Measurements from ENCODE around the gene CHRNB4. TPM values are rescaled to one million over a fixed set of nuclear protein-coding genes. Genes with fewer than 3 reads are reported as not detected.
"Not testable (repeated sequence)": the region's sequence is repeated elsewhere in the genome, so short reads cannot be mapped to it uniquely, and the experiment has no call there.

Gene CHRNB4, protein sequence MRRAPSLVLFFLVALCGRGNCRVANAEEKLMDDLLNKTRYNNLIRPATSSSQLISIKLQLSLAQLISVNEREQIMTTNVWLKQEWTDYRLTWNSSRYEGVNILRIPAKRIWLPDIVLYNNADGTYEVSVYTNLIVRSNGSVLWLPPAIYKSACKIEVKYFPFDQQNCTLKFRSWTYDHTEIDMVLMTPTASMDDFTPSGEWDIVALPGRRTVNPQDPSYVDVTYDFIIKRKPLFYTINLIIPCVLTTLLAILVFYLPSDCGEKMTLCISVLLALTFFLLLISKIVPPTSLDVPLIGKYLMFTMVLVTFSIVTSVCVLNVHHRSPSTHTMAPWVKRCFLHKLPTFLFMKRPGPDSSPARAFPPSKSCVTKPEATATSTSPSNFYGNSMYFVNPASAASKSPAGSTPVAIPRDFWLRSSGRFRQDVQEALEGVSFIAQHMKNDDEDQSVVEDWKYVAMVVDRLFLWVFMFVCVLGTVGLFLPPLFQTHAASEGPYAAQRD
- total RNA-seq = not detected

- no peak for TF ChIP-seq CTCF (IDR thresholded peaks at IDR 0.05)
- ATAC-seq (ENCODE audit: low FRiP score) (peak; percentile 71), DNase-seq (ENCODE audit: low spot score) (no peak)
Observed at GRCh38 chr15:78641102-78641748, at the start of gene CHRNB4. TSS of gene CHRNB4 (minus strand) at chr15:78641210. CDS start at chr15:78641133, 77 bp downstream.

DNA sequence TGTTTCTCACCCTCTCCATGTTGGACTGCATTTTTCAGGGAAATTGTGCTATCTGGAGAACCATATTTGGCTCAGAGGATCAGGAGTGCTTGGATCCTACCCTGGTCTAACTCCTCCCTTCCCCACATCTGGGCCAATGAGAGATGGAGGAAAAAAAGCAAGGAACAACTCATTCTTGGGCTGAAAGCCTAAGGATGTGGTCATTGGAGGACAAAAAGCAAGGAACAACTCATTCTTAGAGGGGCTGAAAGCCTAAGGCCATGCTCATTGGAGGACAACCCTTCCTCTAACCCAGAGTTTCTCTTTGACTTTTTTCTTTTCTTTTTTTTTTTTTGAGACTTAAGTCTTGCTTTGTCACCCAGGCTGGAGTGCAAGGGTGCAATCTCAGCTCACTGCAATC is 48.6 kb upstream of the CHRNB4 start:
- ATAC-seq (ENCODE audit: low FRiP score) (no peak), DNase-seq (ENCODE audit: low spot score) (no peak)
- TF ChIP-seq CTCF (IDR thresholded peaks at IDR 0.05) = no peak

DNA sequence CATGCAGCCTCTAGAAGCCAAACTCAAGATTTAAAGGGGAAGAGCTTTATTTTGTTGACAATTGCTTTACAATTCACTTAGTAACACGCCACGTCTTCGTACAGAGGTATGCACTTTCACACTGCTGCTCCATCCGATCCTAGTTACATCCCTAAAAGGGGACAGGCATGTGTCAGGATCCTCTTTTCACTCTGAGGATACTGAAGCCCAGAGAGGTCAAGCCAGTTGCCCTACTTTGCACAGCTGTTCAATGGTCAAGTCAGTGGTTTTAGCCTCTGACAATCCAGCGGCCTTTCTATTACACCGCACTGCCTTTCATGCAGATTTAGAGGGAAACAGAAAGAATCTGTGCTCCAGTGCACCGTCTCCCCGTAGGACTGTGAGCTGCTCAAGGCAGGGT is 44.9 kb upstream of the CHRNB4 start:
- no peak for DNase-seq (ENCODE audit: low spot score)

DNA sequence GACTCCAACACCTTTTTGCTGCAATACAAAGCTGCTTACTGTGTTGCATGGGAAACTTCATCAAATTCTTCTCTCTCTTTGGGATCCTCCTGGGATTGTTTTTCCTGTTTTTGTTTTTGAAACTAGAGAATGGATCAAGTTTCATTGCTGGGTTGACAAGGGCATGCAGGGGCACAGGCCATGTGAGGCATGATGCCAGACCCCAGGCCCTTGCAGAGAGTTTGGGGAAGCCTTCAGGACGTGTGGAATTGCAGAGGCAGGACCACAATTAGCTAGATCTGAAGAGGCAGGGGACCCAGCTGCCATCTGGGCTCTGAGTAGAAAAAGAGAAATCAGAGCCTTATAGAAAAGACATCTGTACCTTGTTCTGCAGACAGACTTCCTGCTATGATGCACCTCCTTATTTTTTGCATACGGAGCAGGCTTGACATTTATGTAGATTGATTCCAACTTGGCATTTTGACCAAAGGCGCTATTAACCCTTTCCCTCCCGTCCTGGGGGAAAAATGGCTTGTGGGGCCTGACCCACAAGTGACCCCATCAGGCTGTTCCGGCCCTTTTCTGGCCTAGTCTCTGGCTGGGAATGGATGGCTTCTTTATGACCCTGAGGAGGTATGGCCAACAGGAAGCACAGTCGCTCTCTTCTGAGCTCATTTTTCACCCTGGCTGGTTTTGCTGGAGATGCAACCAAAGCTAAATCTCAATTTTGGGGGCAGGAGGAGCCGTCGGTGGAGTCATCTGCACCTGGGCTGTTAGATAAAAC is 44.3 kb upstream of the CHRNB4 start:
- ATAC-seq (ENCODE audit: low FRiP score) = no peak
- TF ChIP-seq CTCF (IDR thresholded peaks at IDR 0.05) = no peak
- no peak for DNase-seq (ENCODE audit: low spot score)

More for the DNA sequence above, 44.9 kb upstream of the CHRNB4 start:
- no peak for TF ChIP-seq CTCF (IDR thresholded peaks at IDR 0.05)
- ATAC-seq (ENCODE audit: low FRiP score) = no peak

DNA sequence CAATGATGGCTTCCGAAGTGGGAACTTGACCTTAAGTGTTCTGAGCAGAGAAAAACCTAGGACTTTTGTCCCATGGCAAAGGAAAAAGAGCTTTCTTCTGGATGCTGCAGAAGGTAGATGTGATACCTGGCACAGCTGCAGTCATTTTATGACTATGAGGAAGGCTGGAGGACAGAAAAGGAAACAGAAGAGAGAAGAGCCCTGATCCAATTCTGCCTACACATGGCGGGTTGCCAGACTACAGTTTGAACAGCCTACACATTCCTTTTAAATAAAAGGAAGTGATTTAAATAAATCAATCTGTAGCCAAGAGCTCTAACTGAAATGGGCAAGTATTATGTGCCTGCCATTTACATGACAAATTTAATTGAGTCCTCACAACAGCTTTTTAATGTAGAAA is 43.6 kb upstream of the CHRNB4 start:
- no peak for ATAC-seq (ENCODE audit: low FRiP score)
- no peak for DNase-seq (ENCODE audit: low spot score)
- no peak for TF ChIP-seq CTCF (IDR thresholded peaks at IDR 0.05)

DNA sequence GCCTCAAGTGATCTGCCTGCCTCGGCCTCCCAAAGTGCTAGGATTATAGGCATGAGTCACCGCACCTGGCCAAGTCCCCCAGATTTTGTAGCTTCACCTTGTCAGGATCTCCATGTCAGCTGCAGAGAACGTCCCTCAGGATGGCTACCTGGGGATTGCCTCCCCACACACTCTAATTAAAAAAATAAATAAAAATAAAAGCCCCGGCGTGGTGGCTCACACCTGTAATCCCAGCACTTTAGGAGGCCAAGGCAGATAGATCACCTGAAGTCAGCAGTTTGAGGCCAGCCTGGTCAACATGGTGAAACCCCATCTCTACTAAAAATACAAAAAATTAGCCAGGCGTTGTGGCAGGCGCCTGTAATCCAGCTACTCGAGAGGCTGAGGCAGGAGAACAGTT is 42.6 kb upstream of the CHRNB4 start:
- DNase-seq (ENCODE audit: low spot score) = not testable (repeated sequence)

More for the DNA sequence above, 42.6 kb upstream of the CHRNB4 start:
- not testable (repeated sequence) for ATAC-seq (ENCODE audit: low FRiP score)

Measured in omental fat pad (tissue), 4 donors.